HG02981 (cell line): Measurements from ENCODE around the gene TRAPPC2L.
"Not testable (repeated sequence)": the region's sequence is repeated elsewhere in the genome, so short reads cannot be mapped to it uniquely, and the experiment has no call there.

Experiments
- ATAC-seq: cut with Tn5 transposase; IDR thresholded peaks from one replicate; pipeline ENCODE4 v1.9.1; 2021; ENCODE audit warnings: mild to moderate bottlenecking, moderate library complexity; ENCODE audit not compliant: unreplicated experiment

Gene TRAPPC2L

DNA sequence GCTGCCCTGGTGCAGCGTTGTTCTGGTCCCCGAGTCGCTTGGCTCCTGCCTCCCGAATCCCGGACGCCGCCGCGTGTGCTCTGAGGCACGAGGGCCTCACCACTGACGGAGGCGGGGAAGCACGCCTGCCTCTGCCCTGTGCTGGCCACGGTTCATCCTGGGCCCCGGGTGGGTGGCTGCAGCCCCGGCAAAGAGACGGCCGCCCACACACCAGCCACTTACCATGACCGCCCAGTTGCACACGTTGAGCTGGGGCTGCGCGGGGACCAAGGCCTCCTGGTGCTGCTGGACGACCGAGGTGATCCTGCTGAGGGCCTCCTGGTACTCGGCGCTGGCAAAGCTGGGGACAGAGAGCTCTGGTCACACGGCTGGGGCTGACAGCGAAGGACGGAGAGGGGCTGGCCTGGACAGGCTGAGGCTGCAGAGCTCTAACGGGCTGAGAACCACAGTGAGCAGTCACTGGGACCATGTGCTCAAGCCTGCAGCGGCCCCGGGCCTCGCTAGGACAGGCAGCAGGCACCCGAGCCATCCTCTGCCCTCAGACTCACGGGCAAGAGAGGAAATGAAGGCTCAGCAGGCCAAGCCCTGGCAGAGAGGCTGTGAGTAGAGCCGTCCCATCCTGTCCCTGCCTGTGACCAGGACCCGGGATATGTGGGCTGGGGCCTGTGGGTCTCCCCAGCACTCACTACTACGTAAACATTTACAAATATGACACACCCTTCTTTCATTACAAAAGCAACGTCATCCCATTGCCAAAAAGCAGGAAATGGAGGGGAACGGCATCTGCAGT is 38.9 kb upstream of the TRAPPC2L start:
- no peak for ATAC-seq

DNA sequence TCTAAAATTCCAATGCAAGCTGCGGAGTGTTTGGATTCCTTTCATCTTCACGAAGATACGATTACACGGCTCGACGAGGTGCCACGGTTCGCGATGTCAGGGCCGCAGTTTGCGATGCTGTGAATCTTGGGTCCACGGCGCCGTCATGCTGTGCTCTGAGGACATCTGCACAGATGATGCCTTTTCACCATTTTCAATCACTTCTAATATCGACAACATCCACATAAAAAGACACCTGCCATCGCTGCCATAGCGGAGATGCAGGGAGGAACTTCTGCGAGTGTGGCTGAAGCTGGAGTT is 38.4 kb upstream of the TRAPPC2L start:
- no peak for ATAC-seq

DNA sequence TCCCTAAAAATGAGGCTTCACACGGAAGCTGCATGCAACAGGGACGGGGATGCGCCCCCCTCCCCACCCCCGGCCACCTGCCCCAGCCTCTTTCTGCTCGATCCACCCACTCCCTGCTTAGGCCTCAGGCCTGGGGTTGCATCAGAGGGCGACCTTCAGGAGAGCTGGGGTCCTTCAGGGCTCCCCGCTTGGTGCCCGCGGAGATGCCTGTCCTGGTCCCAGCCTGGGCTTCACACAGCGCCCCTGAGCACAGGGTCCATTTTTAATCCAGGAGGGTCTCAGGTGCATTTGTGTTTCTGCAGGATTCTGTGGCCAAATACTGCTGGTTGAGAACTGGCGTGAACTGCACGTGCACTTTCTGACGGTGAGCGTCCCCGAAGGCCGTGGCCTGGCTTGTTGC is 37.8 kb upstream of the TRAPPC2L start:
- no peak for ATAC-seq

DNA sequence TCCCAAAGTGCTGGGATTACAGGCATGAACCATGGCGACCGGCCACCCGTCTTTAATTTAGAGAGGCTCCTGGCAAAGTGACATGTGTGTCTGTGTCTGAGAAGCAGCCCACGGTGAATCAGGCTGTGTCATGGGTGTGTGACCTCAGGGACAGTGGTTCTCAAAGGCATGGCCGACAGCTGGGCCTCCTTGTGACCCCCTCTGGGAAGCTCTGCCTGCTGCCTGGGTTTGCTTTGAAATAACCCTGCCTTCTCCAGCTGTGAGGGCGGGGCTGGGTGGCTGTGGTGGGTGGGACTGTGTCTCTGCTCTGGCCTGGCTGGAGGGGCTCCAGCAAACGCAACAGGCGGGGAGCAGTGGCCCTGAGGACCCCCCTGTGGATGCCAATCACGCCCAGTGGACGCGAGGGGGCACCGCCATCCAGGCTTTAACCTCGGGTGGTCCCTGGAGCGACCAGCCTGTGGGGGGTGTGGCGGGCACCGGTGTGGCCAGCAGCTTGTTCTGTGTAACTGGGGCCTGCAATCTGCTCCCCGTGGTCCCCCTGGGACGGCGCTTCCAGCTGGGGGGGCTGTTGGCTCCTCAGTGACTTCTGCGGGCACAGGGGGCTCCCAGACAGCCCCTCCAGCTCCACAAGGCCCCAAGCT is 36.4 kb upstream of the TRAPPC2L start:
- ATAC-seq, result no peak

DNA sequence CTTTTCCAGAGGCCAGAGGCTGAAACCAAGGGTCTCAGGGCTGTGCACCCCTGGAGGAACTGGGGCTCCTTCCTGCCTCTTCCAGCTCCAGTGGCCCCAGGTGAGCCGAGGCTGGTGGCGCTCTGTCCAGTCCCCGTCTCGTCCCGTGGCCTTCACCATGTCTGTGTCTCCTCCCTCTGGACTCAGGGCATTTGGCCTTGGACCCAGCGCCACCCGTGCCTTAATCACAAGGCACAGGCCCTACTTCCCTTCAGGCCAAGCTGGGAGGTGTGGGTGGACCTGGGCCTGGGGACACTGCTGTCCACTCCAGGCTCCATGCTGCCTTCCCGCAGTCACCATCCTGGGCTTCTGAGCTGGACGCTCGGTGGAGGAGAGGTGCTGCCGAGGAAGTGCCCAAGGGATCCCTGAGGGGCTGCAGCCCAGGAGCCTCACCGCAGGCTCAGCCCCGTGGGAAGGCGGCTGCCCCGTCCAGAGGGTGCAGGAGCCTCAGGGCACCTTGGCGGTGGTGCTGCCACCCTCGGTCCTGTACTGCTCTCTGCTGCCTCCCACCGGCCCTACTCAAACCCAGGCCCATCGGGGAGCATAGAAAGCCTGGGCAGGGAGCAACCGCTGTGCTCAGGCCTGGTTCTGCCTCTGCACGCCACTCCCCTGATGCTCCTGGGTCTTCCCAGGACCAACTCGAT is 35.6 kb upstream of the TRAPPC2L start:
- ATAC-seq, result no peak

DNA sequence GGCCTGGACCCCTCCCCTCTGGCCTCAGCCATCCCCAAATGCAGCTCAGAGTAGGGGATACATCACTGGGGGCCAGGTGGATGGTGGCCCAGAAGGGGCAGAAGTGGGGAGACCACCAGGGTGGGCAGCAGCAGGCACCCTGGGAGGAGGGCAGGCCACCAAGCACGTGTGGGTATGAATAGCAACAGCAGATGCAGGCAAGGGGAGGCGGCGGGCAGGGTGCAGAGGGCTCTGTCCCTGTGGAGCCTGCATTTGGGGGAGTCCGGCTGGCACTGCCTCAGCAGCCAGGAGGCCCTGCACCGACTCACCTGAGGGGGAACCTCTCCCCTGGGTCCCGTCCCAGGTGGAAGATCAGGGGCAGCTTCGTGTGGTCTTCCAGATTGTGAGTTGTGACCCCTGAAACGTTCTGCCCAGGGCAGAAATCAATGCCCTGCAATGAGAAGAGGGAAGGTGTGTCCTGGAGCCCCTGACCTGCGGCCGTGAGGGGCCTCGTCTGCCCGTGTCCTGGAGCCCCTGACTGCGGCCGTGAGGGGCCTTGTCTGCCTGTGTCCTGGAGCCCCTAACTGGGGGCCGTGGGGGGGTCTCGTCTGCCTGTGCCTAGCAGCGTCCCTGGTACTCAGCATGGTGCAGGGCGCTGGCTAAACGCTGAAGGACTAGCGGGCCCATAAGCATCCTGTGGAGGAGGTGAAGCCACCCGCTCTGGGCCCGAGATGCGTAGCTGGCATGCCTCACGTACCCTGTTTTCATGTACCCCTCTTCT is 34.5 kb upstream of the TRAPPC2L start:
- ATAC-seq, result no peak

DNA sequence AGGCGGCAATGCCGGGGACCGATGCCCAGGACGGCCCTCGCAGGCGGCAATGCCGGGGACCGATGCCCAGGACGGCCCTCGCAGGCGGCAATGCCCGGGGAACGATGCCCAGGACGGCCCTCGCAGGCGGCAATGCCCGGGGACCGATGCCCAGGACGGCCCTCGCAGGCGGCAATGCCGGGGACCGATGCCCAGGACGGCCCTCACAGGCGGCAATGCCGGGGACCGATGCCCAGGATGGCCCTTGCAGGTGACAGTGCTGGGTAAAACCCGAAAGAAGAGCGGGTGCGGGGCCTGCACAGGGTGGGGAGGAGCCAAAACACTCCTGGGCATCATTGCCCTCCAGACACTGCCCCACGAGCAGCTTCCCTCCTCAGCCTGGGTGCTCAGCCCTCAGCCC is 33.3 kb upstream of the TRAPPC2L start:
- not testable (repeated sequence) for ATAC-seq

DNA sequence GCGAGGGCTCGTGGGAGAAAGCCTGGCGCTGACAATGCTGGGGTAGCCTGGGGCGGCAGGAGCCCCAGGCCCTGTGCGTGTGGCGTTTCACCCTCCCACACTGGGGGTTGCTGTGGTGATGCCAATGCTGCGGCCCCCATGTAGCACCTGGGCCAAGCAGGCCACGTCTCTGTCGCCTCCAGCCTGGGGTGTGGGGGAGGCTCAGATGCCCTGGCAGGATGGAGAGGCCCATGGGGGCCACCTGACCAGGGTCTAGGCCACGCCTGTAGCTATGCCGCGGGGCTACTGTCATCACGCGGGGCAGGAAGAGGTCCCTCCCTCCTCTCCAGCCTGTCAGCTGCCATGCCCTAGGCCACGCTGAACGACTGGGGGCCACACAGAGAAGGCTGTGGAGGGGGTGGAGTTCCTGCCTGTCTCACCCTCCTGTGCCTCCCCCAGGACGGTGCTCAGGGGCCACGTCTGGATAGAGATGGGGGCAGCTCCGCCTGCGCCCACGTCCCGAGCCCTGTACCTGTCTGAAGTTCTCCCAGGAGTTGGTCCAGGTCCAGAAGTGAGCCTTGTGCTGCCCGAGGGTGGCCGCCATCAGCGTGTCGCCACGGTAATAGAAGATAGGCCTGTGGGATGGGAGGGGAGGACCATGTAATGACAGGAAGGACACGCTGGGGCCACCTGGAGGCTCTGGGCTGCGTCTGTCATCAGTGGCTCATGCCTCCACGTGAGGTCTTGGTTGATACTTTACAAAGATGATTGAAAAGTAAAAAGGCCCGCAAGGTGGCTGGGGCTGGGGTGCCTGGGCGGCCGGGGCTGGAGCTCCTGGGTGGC is 32.5 kb upstream of the TRAPPC2L start:
- no peak for ATAC-seq

DNA sequence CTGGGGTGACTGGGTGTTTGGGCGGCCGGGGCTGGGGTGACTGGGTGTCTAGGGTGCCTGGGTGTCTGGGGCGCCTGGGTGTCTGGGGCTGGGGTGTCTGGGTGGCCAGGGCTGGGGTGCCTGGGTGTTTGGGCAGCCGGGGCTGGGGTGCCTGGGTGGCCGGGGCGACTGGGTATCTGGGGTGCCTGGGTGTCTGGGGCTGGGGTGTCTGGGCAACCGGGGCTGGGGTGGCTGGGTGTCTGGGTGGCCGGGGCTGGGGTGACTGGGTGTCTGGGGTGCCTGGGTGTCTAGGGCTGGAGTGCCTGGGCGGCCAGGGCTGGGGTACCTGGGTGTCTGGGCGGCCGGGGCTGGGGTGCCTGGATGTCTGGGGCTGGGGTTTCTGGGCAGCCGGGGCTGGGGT is 31.8 kb upstream of the TRAPPC2L start:
- ATAC-seq, result no peak

DNA sequence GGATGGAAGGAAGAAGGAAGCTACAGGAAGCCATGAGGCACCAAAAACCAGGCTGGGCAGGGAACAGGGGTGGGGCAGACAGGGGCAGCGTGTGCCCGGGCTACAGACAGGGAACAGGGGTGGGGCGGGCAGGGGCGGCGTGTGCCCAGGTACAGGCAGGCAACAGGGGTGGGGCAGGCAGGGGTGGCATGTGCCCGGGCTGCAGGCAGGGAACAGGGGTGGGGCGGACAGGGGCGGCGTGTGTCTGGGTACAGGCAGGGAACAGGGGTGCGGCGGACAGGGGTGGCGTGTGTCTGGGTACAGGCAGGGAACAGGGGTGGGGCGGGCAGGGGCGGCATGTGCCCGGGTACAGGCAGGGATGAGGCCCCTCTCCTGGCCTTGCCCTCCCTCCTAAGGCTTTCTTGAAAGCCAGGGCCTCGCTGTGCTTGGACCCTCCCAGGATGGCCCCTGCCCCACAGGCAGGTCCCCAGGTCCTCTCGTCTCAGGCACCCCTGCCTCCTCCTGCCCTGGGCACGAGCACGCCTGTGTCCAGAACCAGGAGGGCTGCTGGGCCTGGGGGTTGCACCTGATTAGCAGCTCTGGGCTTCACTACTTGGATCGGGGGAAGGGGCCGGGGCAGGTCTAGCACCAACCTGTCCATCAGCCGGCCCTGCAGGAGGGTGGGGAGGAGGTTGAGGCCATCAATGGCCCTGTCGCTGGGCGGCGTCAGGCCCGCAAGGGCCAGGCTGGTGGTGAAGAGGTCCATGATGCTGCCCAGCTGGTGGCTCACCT is 30.7 kb upstream of the TRAPPC2L start:
- ATAC-seq, result no peak

DNA sequence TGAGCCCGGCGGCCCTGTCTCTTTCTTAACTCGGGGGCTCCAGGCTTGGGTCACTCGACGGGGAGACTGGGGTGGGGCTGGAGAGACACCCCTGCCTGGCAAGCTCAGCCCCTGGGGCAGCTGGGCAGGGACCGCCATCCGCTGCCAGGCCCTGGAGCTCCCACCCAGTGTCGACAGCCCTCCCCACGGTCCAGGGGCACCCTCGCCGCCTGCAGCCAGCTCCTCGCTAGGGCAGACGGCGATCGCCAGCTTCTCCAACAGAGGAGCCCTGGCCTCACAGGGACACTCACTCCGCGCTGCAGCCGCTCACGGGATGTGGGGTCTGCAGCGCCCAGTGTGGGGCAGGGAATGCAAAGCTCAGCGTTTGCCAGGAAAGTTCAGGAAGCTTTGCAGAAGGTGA is 29.2 kb upstream of the TRAPPC2L start:
- no peak for ATAC-seq

DNA sequence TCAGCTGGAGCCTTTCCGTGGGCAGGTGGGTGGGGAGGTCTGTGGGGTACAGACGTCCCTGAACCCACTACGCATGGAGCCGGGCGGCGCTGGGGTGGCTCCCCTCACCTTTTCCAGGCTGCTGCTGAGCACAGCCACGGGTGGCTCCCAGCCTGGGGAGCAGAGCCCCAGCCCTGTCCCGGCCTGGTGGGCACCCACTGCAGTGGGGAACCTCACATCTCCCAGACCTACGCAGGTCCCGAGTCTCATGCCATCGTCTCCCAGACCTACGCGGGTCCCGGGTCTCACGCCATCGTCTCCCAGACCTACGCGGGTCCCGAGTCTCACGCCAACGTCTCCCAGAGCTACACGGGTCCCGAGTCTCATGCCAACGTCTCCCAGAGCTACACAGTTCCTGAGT is 28.2 kb upstream of the TRAPPC2L start:
- ATAC-seq, result no peak

DNA sequence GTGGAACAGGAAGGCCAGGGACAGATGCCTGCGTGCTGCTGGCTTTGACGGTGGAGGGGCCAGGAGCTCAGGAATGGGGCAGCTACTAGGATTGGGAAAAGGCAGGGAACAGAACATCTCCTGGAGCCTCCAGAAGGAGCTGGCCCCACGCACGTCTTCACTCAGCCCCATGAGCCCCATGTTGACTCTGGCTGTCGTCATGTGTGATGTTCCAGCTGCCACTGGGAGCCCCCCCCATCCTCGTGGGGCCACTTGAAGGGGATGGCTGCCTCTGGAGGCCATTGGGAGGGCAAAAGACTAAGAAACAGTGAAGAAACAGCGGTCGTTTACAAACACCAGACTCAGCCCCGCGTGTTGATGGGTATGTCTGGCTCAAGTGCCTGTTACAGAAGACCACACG is 26.7 kb upstream of the TRAPPC2L start:
- ATAC-seq, result no peak

DNA sequence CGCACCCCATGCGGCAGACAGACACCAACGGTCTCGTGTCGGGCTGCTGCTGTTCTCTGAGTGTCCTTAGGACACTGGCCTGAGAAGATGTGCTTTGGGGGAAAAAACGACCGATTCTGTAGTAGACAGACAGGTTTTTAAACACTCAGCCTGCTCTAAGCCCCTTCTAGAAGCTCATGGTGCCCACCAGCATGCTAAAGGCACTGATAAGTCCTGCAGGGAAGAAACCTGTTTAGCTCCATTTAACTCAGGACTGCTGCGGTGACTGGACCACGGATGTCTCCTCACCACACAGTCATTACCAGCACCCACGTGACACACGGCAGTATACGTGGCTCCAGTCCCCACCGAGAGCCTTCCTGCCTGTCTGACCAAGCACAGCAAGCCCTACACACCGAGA is 26.1 kb upstream of the TRAPPC2L start:
- ATAC-seq, result no peak

DNA sequence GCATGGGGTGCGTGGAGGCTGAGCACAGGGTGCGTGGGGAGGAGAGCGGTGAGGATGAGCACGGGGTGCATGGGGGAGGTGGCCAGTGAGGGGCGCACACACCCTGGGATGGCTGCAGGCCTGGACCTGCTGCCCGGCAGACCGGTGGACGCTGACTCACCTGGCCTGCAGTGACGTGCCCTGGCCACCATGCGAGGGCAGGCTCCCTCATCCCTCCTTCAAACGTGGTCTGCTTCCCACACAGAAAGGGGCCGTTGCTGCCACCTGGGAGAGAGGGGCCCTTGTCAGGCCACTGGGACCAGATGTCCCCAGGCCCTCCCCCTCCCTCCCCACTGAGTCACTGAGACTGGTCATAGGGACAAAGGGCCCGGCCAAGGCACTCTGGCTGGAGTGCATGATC is 25.1 kb upstream of the TRAPPC2L start:
- ATAC-seq, result no peak

DNA sequence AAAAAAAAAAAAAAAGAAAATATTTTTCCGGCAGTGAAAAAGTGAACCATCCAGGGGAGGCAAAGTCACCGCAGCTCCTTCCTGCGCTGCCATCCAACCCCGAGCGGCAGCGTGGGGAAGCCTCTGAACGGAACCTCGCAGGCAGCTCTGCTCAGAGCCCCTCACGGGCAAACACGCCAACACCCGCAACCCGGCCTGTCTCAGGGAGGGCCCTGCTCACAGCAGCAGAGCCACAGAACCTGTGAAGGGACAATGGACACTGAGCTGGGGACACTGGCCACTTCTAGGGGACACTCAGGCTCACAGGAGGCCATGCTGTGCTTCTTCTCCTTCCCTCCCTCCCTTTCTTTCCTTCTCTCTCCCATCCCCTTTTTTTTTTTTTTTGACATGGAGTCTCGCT is 23.8 kb upstream of the TRAPPC2L start:
- no peak for ATAC-seq

DNA sequence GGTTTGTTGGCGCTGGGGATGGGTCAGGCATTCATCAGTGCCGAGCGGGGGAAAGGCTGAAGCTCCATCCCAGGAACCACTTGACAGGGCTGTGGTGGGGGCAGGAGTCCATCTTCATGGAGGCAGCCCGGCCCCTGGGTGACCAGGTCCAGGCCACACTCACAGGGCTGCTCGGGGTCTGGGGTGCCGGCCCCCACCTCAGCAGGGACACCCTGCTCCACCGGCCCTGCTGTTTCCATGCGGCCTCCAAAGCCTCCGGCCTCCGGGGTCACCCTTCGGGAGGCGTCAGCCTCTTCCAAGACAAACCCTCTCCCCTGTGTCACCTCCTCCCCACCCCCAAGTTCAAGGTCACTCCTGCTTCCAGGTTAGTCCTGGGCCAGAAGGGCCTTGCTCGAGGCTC is 22.3 kb upstream of the TRAPPC2L start:
- ATAC-seq, result no peak

DNA sequence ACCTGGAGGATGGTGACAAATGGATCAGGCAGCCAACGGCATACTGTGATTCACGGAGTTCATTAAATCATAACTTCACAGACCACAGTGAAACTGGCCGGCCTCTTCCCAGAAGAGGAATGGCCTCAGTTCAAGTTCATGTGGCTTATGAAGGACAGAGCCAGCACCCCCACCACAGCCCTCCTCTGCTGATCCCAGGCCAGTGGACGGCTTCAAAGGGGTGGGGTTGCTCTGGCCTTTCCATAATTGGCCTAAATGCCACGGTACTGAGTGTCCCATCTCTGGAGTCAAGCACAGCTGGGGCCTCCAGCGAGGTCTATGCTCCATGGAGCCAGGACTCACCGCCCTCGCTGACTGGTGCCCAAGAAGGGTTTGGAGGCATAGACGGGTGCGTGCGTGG is 21.5 kb upstream of the TRAPPC2L start:
- no peak for ATAC-seq

DNA sequence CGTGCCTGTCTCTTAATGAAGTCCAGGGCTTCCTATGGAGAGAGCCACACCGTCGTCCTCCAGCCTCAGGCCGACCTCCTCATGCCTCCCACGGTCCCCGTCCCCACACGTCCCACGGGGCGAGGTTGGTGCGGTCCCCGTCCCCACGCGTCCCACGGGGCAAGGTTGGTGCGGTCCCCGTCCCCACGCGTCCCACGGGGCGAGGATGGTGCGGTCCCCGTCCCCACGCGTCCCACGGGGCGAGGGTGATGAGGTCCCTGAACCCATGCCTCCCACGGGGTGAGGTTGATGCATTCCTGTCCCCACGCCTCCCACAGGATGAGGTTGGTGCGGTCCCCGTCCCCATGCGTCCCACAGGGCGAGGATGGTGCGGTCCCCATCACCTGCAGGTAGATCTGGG is 21.1 kb upstream of the TRAPPC2L start:
- ATAC-seq, result no peak

DNA sequence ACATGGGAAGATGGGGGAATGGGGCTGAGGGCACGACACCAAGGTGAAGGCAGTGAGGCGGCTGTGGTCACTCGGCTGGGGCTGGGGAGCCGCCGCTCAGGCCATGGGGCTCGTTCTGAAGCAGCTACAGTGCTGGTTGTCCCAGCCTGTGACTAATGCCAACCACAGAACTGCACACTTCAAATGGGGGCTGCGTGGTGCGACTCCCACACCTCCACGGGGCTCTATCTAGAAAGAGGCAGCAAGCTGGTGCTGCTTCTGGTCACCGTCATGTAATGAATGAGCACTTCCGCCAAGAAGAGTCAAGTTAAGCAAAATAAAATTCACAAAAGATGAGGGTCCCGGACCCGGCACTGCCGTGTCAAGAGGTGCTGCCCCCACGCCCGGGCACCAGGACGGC is 20.1 kb upstream of the TRAPPC2L start:
- no peak for ATAC-seq
